DND-41 (cell line): Measurements from ENCODE around the gene PACSIN1.

ENCODE experiments used
- ATAC-seq: fragments of 200-7000 bp; cut with Tn5 transposase; 3 replicates; pipeline ENCODE4 v1.9.1; 2021; ENCODE audit warnings: low read depth; ENCODE audit not compliant: insufficient read depth
- DNase-seq: peaks from one replicate; pipeline ENCODE4 v3.0.0-alpha.2; 2020
- H2AFZ ChIP-seq: 2 replicates; pipeline ENCODE4 v1.6.0; 2012; ENCODE audit warnings: low read depth, low read length
- H3K27ac ChIP-seq: 2 replicates; pipeline ENCODE4 v1.5.1; 2012; ENCODE audit warnings: low read length, inconsistent platforms
- H3K27me3 ChIP-seq: fragments of 200-600 bp; sonication (generic); 2 replicates; pipeline ENCODE4 v1.6.0; 2012; ENCODE audit warnings: low read length, mild to moderate bottlenecking, inconsistent platforms; ENCODE audit not compliant: insufficient read depth, poor library complexity
- H3K36me3 ChIP-seq: 2 replicates; pipeline ENCODE4 v1.5.1; 2012; ENCODE audit warnings: low read length, inconsistent platforms; ENCODE audit not compliant: insufficient read depth
- H3K4me1 ChIP-seq: 2 replicates; pipeline ENCODE4 v1.5.1; 2012; ENCODE audit warnings: mild to moderate bottlenecking, low read length; ENCODE audit not compliant: insufficient read depth
- H3K4me2 ChIP-seq: 2 replicates; pipeline ENCODE4 v1.6.0; 2012; ENCODE audit warnings: mild to moderate bottlenecking, moderate library complexity, low read length, inconsistent platforms; ENCODE audit not compliant: insufficient read depth
- H3K4me3 ChIP-seq, 2 experiments: fragments of 200-600 bp in 1 of 2; shearing (Covaris generic) in 1 of 2; 2 replicates each; pipeline ENCODE4 v1.5.1; 2012 to 2016; ENCODE audit warnings: inconsistent platforms in 2 of 2, low read length in 2 of 2, mild to moderate bottlenecking in 2 of 2, low read depth in 1 of 2, moderate library complexity in 1 of 2
- H3K79me2 ChIP-seq: 2 replicates; pipeline ENCODE4 v1.6.0; 2012; ENCODE audit warnings: low read length, inconsistent platforms; ENCODE audit not compliant: insufficient read depth
- H3K9ac ChIP-seq: 2 replicates; pipeline ENCODE4 v1.6.0; 2012; ENCODE audit warnings: low read depth, mild to moderate bottlenecking, inconsistent platforms, low read length, moderate library complexity
- H3K9me3 ChIP-seq: 2 replicates; pipeline ENCODE4 v1.5.1; 2012; ENCODE audit warnings: low read length, moderate library complexity, mild to moderate bottlenecking, inconsistent platforms; ENCODE audit not compliant: insufficient read depth, severe bottlenecking
- H4K20me1 ChIP-seq: 2 replicates; pipeline ENCODE4 v1.6.0; 2012; ENCODE audit warnings: low read length; ENCODE audit not compliant: insufficient read depth
- EZH2 ChIP-seq: IDR thresholded peaks from 3 replicates; pipeline ENCODE4 v1.6.1; 2012; ENCODE audit warnings: borderline replicate concordance, low read depth, mild to moderate bottlenecking, moderate library complexity, low read length, inconsistent platforms; ENCODE audit not compliant: severe bottlenecking
- TF ChIP-seq, protein P1 (sequence below): IDR thresholded peaks from 2 replicates; pipeline ENCODE4 v1.5.1; 2012; ENCODE audit warnings: borderline replicate concordance, low read length, moderate library complexity, mild to moderate bottlenecking; ENCODE audit not compliant: poor library complexity, severe bottlenecking; ENCODE audit errors: extremely low read depth

PACSIN1 gene

DNA sequence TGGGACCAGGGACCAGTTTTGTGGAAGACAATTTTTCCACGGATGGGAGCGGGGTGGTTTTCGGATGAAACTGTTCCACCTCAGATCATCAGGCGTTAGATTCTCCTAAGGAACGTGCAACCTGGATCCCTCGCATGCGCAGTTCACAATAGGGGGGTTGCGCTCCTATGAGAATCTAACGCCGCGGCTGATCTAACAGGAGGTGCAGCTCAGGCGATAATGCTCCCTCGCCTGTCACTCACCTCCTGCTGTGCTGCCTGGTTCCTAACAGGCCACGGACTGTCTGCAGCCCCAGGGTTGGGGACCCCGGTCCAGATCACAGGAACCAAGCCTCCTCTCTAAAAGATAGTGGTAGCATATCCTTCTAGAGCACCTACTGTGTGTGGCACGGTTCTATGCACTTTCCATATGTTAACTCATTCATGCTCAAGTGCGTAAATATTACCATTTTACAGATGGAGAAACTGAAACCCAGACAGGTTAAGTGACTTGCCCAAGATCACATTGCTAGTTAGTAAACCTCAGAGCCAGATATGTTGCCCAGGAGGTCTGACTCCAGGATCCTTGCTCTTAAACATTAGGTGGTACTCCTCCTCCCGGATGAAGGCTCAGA lies 65.0 kb downstream of the PACSIN1 start:
- TF ChIP-seq, protein P1, sequence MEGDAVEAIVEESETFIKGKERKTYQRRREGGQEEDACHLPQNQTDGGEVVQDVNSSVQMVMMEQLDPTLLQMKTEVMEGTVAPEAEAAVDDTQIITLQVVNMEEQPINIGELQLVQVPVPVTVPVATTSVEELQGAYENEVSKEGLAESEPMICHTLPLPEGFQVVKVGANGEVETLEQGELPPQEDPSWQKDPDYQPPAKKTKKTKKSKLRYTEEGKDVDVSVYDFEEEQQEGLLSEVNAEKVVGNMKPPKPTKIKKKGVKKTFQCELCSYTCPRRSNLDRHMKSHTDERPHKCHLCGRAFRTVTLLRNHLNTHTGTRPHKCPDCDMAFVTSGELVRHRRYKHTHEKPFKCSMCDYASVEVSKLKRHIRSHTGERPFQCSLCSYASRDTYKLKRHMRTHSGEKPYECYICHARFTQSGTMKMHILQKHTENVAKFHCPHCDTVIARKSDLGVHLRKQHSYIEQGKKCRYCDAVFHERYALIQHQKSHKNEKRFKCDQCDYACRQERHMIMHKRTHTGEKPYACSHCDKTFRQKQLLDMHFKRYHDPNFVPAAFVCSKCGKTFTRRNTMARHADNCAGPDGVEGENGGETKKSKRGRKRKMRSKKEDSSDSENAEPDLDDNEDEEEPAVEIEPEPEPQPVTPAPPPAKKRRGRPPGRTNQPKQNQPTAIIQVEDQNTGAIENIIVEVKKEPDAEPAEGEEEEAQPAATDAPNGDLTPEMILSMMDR: no peak
- no peak for TF ChIP-seq EZH2
- H3K27me3 ChIP-seq: no peaks in the 10 kb centered on the region
- ATAC-seq (no peak), DNase-seq (no peak)
- H3K9me3 ChIP-seq: no peaks in the 10 kb centered on the region
- H3K9ac ChIP-seq: no peak overlapping the region
- no peaks in the 10 kb centered on the region for H4K20me1 ChIP-seq
- H3K4me3 ChIP-seq: no peak overlapping the region
- no peak overlapping the region for H2AFZ ChIP-seq
- H3K4me2 ChIP-seq: no peak overlapping the region
- no peaks in the 10 kb centered on the region for H3K36me3 ChIP-seq
- no peaks in the 10 kb centered on the region for H3K79me2 ChIP-seq
- peaks cover 14% of the 10 kb centered on the region for H3K4me1 ChIP-seq
- no peak overlapping the region for H3K27ac ChIP-seq

DNA sequence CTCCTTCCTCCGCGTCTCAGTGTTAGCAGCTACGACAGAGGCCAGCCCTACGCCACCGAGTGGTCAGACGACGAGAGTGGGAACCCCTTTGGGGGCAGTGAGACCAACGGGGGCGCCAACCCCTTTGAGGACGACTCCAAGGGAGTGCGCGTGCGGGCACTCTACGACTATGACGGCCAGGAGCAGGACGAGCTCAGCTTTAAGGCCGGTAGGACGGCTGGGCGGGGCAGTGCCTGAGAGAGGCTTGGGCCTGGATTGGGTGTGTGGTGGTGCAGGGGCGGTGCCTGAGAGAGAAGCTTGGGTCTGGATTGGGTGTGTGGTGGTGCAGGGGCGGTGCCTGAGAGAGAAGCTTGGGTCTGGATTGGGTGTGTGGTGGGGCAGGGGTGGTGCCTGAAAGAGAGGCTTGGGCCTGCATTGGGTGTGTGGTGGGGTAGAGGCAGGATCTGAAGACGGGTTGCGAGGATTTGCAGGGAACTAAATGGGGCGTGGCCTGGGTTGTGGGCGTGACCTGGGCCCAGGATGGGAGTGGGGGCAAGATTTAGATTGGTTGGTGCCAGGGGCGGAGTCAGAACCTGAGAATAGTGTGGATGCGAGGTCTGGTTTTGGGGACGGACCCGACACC lies 65.8 kb downstream of the PACSIN1 start:
- H3K79me2 ChIP-seq: no peaks in the 10 kb centered on the region
- H3K4me1 ChIP-seq: peaks cover 8% of the 10 kb centered on the region
- no peak overlapping the region for H3K9ac ChIP-seq
- H2AFZ ChIP-seq: no peak overlapping the region
- H4K20me1 ChIP-seq: no peaks in the 10 kb centered on the region
- DNase-seq: peak; percentile 33
- no peaks in the 10 kb centered on the region for H3K36me3 ChIP-seq
- TF ChIP-seq EZH2: no peak
- TF ChIP-seq, protein P1: no peak
- no peak overlapping the region for H3K4me3 ChIP-seq
- H3K4me2 ChIP-seq: no peak overlapping the region
- H3K9me3 ChIP-seq: no peaks in the 10 kb centered on the region
- H3K27me3 ChIP-seq: no peaks in the 10 kb centered on the region
- ATAC-seq: no peak
- H3K27ac ChIP-seq: no peak overlapping the region

DNA sequence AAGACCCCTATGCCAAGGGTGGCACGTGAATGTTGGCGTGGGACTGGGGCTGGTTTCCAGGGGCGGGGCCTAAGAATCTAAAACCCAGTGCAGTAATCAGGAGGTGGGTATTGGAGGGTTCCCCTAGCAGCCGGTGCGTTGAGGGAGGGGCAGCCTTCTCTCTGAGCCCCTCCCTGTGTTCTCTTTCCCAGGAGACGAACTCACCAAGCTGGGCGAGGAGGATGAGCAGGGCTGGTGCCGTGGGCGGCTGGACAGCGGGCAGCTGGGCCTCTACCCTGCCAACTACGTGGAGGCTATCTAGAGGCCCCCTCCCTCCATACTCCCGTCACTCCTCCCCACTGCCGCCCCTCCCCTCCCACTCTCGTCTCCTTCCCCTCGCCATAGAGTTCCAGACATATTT lies 66.4 kb downstream of the PACSIN1 start:
- H3K9ac ChIP-seq: no peak overlapping the region
- TF ChIP-seq, protein P1: no peak
- no peak overlapping the region for H3K27ac ChIP-seq
- peaks cover 4% of the 10 kb centered on the region for H3K4me1 ChIP-seq
- H3K36me3 ChIP-seq: no peaks in the 10 kb centered on the region
- no peaks in the 10 kb centered on the region for H4K20me1 ChIP-seq
- H3K4me2 ChIP-seq: no peak overlapping the region
- no peaks in the 10 kb centered on the region for H3K79me2 ChIP-seq
- H2AFZ ChIP-seq: no peak overlapping the region
- no peaks in the 10 kb centered on the region for H3K9me3 ChIP-seq
- no peaks in the 10 kb centered on the region for H3K27me3 ChIP-seq
- DNase-seq (no peak), ATAC-seq (no peak)
- H3K4me3 ChIP-seq: no peak overlapping the region
